ENCODE data around the gene DIPK1C.

DNA sequence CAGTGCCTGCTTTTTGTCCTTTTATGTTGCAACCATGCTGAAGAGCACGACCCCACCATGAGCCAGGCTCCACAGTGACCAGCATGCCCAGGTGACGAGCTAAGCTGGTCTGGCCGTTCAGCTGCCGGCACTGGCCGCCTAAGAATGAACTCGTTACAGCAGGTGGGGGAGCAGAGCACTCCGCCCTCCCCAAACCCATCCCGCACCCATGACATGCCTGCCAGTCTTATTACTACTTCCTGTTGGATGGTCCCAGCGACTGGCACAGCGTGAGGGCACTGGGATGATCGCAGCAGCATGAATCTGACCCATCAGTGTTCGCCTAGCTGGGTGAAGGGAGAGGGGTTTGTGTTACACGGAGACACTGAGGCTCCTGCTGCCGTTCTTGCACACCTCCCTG lies 11.5 kb downstream of the DIPK1C start:
- TF ChIP-seq, protein P1, sequence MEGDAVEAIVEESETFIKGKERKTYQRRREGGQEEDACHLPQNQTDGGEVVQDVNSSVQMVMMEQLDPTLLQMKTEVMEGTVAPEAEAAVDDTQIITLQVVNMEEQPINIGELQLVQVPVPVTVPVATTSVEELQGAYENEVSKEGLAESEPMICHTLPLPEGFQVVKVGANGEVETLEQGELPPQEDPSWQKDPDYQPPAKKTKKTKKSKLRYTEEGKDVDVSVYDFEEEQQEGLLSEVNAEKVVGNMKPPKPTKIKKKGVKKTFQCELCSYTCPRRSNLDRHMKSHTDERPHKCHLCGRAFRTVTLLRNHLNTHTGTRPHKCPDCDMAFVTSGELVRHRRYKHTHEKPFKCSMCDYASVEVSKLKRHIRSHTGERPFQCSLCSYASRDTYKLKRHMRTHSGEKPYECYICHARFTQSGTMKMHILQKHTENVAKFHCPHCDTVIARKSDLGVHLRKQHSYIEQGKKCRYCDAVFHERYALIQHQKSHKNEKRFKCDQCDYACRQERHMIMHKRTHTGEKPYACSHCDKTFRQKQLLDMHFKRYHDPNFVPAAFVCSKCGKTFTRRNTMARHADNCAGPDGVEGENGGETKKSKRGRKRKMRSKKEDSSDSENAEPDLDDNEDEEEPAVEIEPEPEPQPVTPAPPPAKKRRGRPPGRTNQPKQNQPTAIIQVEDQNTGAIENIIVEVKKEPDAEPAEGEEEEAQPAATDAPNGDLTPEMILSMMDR (IDR thresholded peaks at IDR 0.05): no peak
- no peak for TF ChIP-seq POLR2A (IDR thresholded peaks at IDR 0.05)
